Measurements from ENCODE around the gene SPAG6.

DNA sequence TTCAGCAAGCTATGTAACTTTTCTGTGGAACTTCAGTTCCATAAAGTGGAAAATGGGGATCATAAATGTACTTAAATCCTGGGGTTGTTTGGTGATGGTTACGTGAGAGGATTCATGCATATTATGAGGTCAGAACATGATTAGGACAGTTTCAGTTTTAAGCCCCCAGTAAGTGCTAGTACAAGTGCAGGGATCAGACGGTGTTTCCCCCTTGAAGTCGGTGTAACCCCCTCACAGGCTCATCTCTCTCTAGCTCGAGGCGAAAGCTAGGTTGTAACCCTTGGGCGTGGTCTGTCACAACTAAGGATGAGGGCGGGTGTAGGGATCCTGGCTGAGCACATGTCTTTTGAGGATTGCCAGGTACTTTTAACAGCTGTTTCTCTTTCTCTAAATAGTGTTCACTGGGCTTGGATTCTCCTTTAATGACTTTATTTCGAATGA, 84.7 kb downstream of the SPAG6 start:
- TF ChIP-seq CTCF (IDR thresholded peaks at IDR 0.05; ENCODE audit: low read depth, low read length) (no peak), POLR2A (IDR thresholded peaks at IDR 0.05; ENCODE audit: extremely low read depth, insufficient read length) (no peak), MYC (IDR thresholded peaks at IDR 0.05; ENCODE audit: low read depth, low read length) (no peak)
